Stimulated activated CD4-positive, alpha-beta T cell treated with anti-CD3 and anti-CD28 coated beads, TNF-alpha, amount 100 ng/mL, for 48 hours (primary cell): ENCODE measurements around the gene RBM15B.
"Not testable (repeated sequence)": the region's sequence is repeated elsewhere in the genome, so short reads cannot be mapped to it uniquely, and the experiment has no call there.

Experiments used
- DNase-seq, 3 donors: peaks; one replicate each; pipeline ENCODE4 v3.0.0-alpha.2; 2020; ENCODE audit warnings: low read depth in 3 of 3

Gene RBM15B

DNA sequence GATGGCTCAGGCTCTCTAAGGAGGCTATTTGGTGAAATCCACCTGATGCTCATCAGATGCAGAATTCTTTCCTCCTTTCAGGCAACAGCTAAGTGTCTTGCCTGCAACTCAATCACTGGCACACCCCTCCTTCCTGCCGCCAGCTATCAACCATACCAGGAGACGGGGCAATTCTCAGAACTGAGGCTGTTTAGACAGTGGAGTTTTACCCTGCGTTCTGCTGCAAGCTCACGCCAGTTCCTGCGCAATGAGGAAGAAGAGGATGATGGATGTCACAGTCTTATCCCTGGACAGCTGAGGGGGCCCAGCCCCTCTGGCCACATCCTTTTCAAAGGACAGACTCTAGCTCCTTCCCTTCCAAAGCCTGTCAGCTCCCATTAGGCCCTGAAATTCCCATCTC, 13.0 kb upstream of the RBM15B start:
- no peak for DNase-seq

DNA sequence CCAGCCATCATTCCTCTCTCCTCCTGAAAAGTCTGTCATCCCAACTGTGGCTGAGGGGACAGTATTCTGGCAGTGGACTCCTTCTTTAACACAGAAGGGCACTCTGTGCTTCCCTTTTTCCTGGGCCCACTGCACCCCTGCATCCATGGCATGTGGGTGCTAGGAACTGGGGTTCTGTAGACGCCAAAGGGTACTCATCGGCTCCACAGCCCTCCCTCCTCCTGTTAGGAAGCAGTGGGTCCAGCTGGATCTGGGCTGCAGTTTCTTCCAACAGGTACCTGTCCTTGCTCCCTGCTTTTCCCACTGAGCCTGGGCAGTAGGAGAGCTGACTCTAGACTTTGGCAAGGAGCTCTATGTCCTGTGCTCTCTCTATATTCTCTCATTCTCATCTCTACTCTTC, 12.4 kb upstream of the RBM15B start:
- DNase-seq, result no peak

- DNase-seq, result no peak
These were observed 11.8 kb upstream of the RBM15B start for GRCh38 chr3:51379301-51379700.

GRCh38 chr3:51379746-51380455, 11.2 kb upstream of the RBM15B start:
- no peak for DNase-seq

GRCh38 chr3:51380601-51381332, 10.3 kb upstream of the RBM15B start:
- no peak for DNase-seq

GRCh38 chr3:51381333-51381705, 9.8 kb upstream of the RBM15B start:
- no peak for DNase-seq

- DNase-seq, result no peak
These were observed 8.9 kb upstream of the RBM15B start for GRCh38 chr3:51382076-51382745.

GRCh38 chr3:51382947-51383578, 8.0 kb upstream of the RBM15B start:
- no peak for DNase-seq

- DNase-seq, result no peak
These were observed 6.9 kb upstream of the RBM15B start for GRCh38 chr3:51384055-51384725.

- peak; percentile 93 to 98 (median 94) for DNase-seq
These were observed 6.2 kb upstream of the RBM15B start, which contains the start of gene MANF for GRCh38 chr3:51384726-51385473. Gene MANF (plus strand): TSS chr3:51385291. CDS start chr3:51385343, 52 bp downstream.

- DNase-seq, result no peak
These were observed 5.4 kb upstream of the RBM15B start for GRCh38 chr3:51385621-51386091.

DNA sequence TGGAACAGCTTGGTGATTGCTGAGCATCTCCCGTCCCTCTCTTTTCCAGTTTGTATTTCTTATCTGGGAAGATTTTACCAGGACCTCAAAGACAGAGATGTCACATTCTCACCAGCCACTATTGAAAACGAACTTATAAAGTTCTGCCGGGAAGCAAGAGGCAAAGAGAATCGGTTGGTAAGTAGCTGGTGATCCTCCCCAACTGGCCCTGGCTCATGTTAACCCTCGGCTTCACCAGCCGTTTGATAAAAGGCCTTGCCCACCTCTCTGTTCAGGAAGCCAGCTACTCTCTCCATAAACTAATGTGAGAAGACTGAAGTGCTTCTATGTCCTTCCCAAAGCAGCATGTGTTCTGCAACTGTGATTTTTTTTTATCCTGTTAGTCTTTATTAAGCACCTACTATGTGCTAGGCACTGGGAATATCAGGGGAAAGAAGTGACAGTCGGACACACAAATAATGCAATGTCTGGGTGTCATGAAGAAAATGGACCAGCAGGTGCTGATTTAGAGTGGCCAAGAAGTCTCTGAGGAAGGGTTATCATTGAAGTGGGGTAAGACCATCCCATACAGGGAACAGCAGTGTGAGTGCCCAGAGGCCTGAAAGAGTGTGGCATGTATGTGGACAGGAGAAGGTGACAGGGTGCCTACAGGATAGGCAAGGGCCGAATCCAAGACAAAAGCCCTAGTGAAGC, 4.8 kb upstream of the RBM15B start:
- no peak for DNase-seq

DNA sequence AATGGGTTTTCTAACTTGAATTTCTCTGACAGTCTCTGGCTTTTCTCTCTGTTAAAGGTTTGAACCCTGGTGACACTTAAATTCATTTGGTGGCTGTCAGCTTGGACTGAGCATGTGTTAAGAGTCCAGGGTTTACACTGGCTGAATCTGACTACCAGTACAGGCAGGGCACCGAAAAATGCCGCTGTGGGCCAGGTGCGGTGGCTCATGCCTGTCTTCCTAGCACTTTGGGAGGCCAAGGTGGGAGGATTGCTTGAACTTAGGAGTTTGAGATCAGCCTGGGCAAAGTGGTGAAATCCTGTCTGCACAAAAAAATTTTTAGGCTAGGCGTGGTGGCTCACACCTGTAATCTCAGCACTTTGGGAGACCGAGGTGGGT, 4.2 kb upstream of the RBM15B start:
- no peak for DNase-seq

GRCh38 chr3:51387281-51387680, 3.8 kb upstream of the RBM15B start:
- not testable (repeated sequence) for DNase-seq

DNA sequence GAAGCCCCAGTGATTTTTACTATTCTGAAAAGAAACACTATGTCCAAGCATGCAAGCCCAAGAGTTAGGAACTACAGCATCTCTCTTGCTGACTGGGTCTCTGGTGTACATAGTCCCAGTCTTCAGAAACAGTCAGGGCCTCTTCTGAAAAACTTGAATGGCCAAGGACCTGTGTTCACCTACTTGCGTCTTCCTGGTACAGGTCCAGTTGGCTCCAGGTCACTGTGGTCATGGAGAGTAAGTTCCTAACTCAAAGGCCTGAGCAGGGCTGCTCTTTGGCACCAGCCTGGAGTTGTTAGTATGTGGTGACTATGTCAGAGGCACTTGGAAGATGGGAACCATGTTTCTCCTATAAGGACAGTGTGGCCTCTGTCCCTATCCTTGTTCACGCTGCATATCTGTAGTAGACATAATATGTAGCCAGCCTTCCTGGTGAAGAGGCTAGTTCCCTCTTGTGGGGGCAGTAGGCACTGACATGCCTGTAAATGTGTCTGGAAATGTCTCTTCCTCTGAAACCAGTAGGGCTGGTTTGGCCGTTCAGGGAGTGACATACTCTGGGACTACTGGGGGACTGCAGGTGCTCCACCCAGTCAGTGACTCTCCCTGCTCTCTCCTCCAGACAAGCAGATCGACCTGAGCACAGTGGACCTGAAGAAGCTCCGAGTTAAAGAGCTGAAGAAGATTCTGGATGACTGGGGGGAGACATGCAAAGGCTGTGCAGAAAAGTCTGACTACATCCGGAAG, 2.6 kb upstream of the RBM15B start:
- no peak for DNase-seq

- DNase-seq, result peak in 1 of 3 donors; percentile 46
These were observed 1.5 kb upstream of the RBM15B start for GRCh38 chr3:51389423-51390183.

DNA sequence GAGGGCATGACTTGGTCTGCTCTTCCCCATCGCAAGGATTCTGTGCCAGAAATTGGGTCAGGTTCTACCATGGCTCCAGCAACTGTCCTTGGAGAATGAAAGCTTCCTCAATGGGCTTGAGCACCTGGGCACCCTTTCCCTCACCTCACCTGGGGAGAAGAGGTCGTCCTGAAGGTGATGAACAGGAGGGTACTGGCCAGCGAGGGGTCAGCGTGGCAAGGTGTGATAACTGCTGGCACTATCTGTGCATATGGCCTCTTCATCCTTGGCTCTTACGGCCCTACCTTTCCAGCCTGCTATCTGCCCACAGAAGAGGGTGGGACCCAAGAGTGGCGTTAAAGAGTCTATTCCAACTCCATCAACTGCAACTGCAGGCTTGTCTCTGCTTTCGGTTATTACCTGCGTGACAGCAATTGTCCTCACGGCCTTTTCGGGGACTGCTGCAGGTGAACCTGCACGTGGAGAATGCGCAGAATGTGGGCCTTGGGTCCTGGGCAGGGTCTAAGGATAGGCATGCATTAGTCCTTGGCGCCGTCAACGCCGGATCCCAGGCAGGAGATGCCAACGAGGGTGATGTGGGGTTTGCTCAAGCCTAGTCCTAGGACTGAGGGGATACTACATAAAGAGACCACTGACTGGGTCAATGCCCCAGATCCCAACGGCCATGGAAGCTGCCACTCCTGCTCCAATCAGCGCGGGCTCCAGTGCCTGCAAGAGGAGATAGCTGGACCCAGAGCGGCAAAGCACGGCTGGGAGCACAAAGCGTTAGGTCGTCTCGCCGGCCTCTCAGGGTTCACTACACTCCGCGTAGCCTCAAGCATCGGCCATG, 625 bp upstream of the RBM15B start:
- no peak for DNase-seq
